SIG-M5 (cell line): ENCODE results near the gene GRAMD1A.
"Not testable (repeated sequence)": the region's sequence is repeated elsewhere in the genome, so short reads cannot be mapped to it uniquely, and the experiment has no call there.

ENCODE experiments used
- DNase-seq: peaks from one replicate; lab custom pipeline; 2025; lab: John Stamatoyannopoulos, UW

The GRAMD1A gene

GRCh38 chr19:34979819-34980640 lies 20.1 kb upstream of the GRAMD1A start:
- DNase-seq: no peak

- DNase-seq: no peak
These were observed 17.8 kb upstream of the GRAMD1A start for GRCh38 chr19:34982275-34982674.

- no peak for DNase-seq
These were observed 16.3 kb upstream of the GRAMD1A start for GRCh38 chr19:34983786-34984185.

- no peak for DNase-seq
These were observed 15.8 kb upstream of the GRAMD1A start for GRCh38 chr19:34984287-34984686.

GRCh38 chr19:34985249-34986022 lies 14.7 kb upstream of the GRAMD1A start:
- DNase-seq: no peak

- no peak for DNase-seq
These were observed 12.0 kb upstream of the GRAMD1A start for GRCh38 chr19:34988119-34988518.

GRCh38 chr19:34989298-34989697 lies 10.8 kb upstream of the GRAMD1A start:
- no peak for DNase-seq

GRCh38 chr19:34990578-34991192 lies 9.4 kb upstream of the GRAMD1A start:
- no peak for DNase-seq

GRCh38 chr19:34991542-34992333 lies 8.4 kb upstream of the GRAMD1A start:
- DNase-seq: no peak

- DNase-seq: not testable (repeated sequence)
These were observed 7.5 kb upstream of the GRAMD1A start for GRCh38 chr19:34992582-34992981.

- DNase-seq: no peak
These were observed 5.9 kb upstream of the GRAMD1A start for GRCh38 chr19:34994286-34994642.

- no peak for DNase-seq
These were observed 5.2 kb upstream of the GRAMD1A start for GRCh38 chr19:34994643-34995541.

- no peak for DNase-seq
These were observed 4.6 kb upstream of the GRAMD1A start for GRCh38 chr19:34995551-34995950.

- no peak for DNase-seq
These were observed 3.0 kb upstream of the GRAMD1A start for GRCh38 chr19:34997071-34997617.

- DNase-seq: not testable (repeated sequence)
These were observed 1.9 kb upstream of the GRAMD1A start for GRCh38 chr19:34998224-34998623.

- no peak for DNase-seq
These were observed 1.2 kb upstream of the GRAMD1A start for GRCh38 chr19:34998777-34999497.

GRCh38 chr19:35000338-35000646 lies 169 bp downstream of the GRAMD1A start:
- DNase-seq: no peak

GRCh38 chr19:35000647-35001501 lies 751 bp downstream of the GRAMD1A start:
- no peak for DNase-seq

- no peak for DNase-seq
These were observed 2.0 kb downstream of the GRAMD1A start for GRCh38 chr19:35002037-35002535.
